GM12874 (cell line): ENCODE measurements around the gene RTEL1.

Source experiments
- CTCF ChIP-seq: IDR thresholded peaks from 2 replicates; pipeline ENCODE4 v1.5.1; 2011; ENCODE audit warnings: low read depth, mild to moderate bottlenecking, control low read depth, low read length, moderate library complexity; ENCODE audit not compliant: insufficient read depth

The RTEL1 gene

DNA sequence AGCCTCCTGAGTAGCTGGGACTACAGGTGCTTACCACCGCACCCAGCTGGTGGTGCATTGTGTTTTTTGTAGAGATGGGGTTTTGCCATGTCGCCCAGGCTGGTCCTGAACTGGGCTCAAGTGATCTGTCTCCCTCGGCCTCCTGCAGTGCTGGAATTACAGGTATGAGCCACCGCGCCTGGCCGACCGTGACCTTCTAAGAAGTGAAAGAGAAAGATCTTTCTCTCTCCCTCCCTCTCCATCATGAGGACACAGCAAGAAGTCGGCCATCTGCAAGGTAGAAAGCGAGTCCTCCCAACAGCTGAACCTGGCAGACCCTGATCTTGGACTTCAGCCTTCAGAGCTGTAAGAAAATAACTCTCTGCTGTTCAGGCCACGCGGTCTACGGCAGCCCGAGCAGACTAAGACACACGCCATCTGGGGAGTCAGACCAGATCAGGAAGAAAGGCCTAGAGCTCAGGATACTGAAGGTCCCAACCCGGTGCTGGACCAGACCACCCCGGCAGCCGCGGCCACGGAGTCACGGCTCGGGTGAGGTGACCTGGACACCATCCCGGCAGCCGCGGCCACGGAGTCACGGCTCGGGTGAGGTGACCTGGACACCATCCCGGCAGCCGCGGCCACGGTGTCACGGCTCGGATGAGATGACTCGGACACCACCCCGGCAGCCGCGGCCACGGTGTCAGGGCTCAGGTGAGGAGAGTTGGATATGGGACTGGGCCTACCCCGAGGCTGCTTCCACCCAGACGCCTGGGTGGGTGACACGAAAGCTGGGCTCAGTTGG, 40.8 kb upstream of the RTEL1 start:
- no peak for TF ChIP-seq CTCF

DNA sequence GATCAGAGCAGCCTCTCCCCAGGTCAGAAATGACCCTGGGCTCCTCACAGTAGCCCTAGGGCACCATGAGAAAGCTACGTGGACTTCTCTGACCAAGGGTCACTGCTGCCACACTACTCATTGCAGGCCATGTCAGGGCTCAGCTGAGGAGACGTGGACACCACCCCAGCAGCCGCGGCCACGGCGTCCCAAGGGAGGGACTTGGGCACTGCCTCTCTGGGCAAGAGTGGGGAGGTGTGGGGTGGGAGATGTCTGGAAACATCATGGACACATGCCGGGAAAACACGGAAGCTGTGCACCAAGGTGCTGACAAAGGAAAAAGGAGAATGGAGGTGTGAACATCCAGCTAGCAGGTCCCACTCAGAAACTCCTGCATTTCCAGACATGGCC, 40.2 kb upstream of the RTEL1 start:
- TF ChIP-seq CTCF: no peak

GRCh38 chr20:63618291-63618980, 39.7 kb upstream of the RTEL1 start:
- TF ChIP-seq CTCF: no peak

- TF ChIP-seq CTCF: no peak
These were observed 39.0 kb upstream of the RTEL1 start for GRCh38 chr20:63619086-63619485.

- no peak for TF ChIP-seq CTCF
These were observed 38.6 kb upstream of the RTEL1 start for GRCh38 chr20:63619505-63619904.

GRCh38 chr20:63620991-63621390, 37.1 kb upstream of the RTEL1 start:
- TF ChIP-seq CTCF: no peak

DNA sequence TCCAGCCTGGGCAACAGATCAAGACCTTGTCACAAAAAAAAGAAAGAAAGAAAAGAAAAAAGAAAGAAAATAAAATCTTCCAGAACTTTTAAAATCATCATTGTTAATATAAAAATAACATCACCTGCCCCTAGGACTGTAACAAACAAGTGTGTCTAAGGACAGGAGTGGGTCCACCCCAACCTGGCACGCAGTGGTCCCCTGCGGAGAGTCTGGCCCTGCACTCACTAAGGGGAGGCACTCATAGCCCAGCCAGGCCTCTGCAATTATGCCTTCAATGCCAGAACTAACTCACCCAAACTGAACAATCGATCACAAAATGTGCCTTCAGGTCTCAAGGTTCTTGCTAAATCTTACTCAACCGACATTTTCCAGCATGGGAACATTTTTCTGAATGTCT, 36.0 kb upstream of the RTEL1 start:
- TF ChIP-seq CTCF: no peak
